Activated CD8-positive, alpha-beta T cell treated with anti-CD3 and anti-CD28 coated beads for 36 hours (primary cell): Measurements from ENCODE around the gene DLL1. TPM values are rescaled to one million over a fixed set of nuclear protein-coding genes. Genes with fewer than 3 reads are reported as not detected.

Experiments
- ATAC-seq: fragments of 200-7000 bp; cut with Tn5 transposase; one replicate; pipeline ENCODE4 v1.10.0; 2021; ENCODE audit warnings: mild to moderate bottlenecking, moderate library complexity
- CTCF ChIA-PET: fragments of 350-600 bp; sonication (Branson Sonifier 250); formaldehyde crosslinking; loops from one replicate; lab custom pipeline; 2021; ENCODE audit warnings: antibody characterized with exemption; lab: Charles Lee
- POLR2A ChIA-PET: fragments of 350-600 bp; sonication (Branson Sonifier 250); formaldehyde crosslinking; loops from one replicate; lab custom pipeline; 2021; ENCODE audit warnings: antibody characterized with exemption; lab: Charles Lee
- DNase-seq: peaks from one replicate; pipeline ENCODE4 v3.0.0-alpha.2; 2020
- H3K27ac Mint-ChIP-seq: one replicate; pipeline ENCODE4 v1.8.0; 2021; ENCODE audit warnings: mild to moderate bottlenecking, mixed read lengths
- H3K27me3 Mint-ChIP-seq: one replicate; pipeline ENCODE4 v1.8.0; 2021; ENCODE audit warnings: mixed read lengths
- H3K36me3 Mint-ChIP-seq: one replicate; pipeline ENCODE4 v1.8.0; 2021; ENCODE audit warnings: low read depth, mixed read lengths
- H3K4me1 Mint-ChIP-seq: one replicate; pipeline ENCODE4 v1.8.0; 2021; ENCODE audit warnings: low read depth, mixed read lengths
- H3K4me3 Mint-ChIP-seq: one replicate; pipeline ENCODE4 v1.8.0; 2021; ENCODE audit warnings: mild to moderate bottlenecking, moderate library complexity, mixed read lengths
- H3K9me3 Mint-ChIP-seq: one replicate; pipeline ENCODE4 v1.8.0; 2021; ENCODE audit warnings: mixed read lengths
- CTCF ChIP-seq: fragments of 200-600 bp; IDR thresholded peaks from one replicate; pipeline ENCODE4 v1.8.0; 2022; ENCODE audit warnings: antibody characterized with exemption, mild to moderate bottlenecking
- intact Hi-C: fragments of 100-400 bp; cut with micrococcal nuclease; formaldehyde crosslinking; loops from one replicate; pipeline ENCODE4 v1.10.0; 2022
- total RNA-seq, 2 experiments: library from RNA; stranded (reverse); gene quantifications; one replicate each; pipeline ENCODE4 v1.2.3, GENCODE V29; 2021

The DLL1 gene
- total RNA-seq, 2 experiments from 2014 or later, result 1.9 to 2.4 TPM

GRCh38 chr6:170248111-170248805 lies 42.6 kb downstream of the DLL1 start:
- ATAC-seq (no peak), DNase-seq (no peak)
- H3K27me3 Mint-ChIP-seq, result no peaks in the 10 kb centered on the region
- TF ChIP-seq CTCF, result no peak
- POLR2A ChIA-PET, result no interaction called here
- no peak overlapping the region for H3K27ac Mint-ChIP-seq
- no peak overlapping the region for H3K4me3 Mint-ChIP-seq
- CTCF ChIA-PET, result no interaction called here
- intact Hi-C loops, result no loop called here
- H3K9me3 Mint-ChIP-seq, result no peaks in the 10 kb centered on the region
- no peaks in the 10 kb centered on the region for H3K4me1 Mint-ChIP-seq
- H3K36me3 Mint-ChIP-seq, result no peaks in the 10 kb centered on the region

- no peak overlapping the region for H3K27ac Mint-ChIP-seq
- ATAC-seq (no peak), DNase-seq (no peak)
- no peaks in the 10 kb centered on the region for H3K9me3 Mint-ChIP-seq
- H3K4me1 Mint-ChIP-seq, result no peaks in the 10 kb centered on the region
- POLR2A ChIA-PET, result no interaction called here
- no peaks in the 10 kb centered on the region for H3K27me3 Mint-ChIP-seq
- H3K36me3 Mint-ChIP-seq, result no peaks in the 10 kb centered on the region
- CTCF ChIA-PET, result no interaction called here
- H3K4me3 Mint-ChIP-seq, result no peak overlapping the region
- intact Hi-C loops, result no loop called here
- TF ChIP-seq CTCF, result no peak
Measured at GRCh38 chr6:170247178-170247701, 43.6 kb downstream of the DLL1 start.

GRCh38 chr6:170245475-170245992 lies 45.3 kb downstream of the DLL1 start:
- Mint-ChIP-seq H3K9me3 (no peaks in the 10 kb centered on the region), H3K27me3 (no peaks in the 10 kb centered on the region), H3K4me1 (no peaks in the 10 kb centered on the region), H3K4me3 (no peak overlapping the region), H3K27ac (no peak overlapping the region), H3K36me3 (no peaks in the 10 kb centered on the region)
- DNase-seq (no peak), ATAC-seq (no peak)
- CTCF ChIA-PET, result no interaction called here
- intact Hi-C loops, result no loop called here
- POLR2A ChIA-PET, result no interaction called here
- no peak for TF ChIP-seq CTCF

GRCh38 chr6:170244721-170245474 lies 46.0 kb downstream of the DLL1 start:
- H3K36me3 Mint-ChIP-seq, result no peaks in the 10 kb centered on the region
- POLR2A ChIA-PET, result no interaction called here
- no peaks in the 10 kb centered on the region for H3K9me3 Mint-ChIP-seq
- H3K27me3 Mint-ChIP-seq, result no peaks in the 10 kb centered on the region
- no peak overlapping the region for H3K27ac Mint-ChIP-seq
- TF ChIP-seq CTCF, result no peak
- H3K4me3 Mint-ChIP-seq, result no peak overlapping the region
- intact Hi-C loops, result no loop called here
- CTCF ChIA-PET, result no interaction called here
- H3K4me1 Mint-ChIP-seq, result no peaks in the 10 kb centered on the region
- DNase-seq, result no peak
- no peak for ATAC-seq

- Mint-ChIP-seq H3K36me3 (no peaks in the 10 kb centered on the region), H3K27me3 (no peaks in the 10 kb centered on the region), H3K4me1 (no peaks in the 10 kb centered on the region), H3K9me3 (no peaks in the 10 kb centered on the region), H3K27ac (no peak overlapping the region), H3K4me3 (no peak overlapping the region)
- ATAC-seq, result no peak
- CTCF ChIA-PET, result no interaction called here
- TF ChIP-seq CTCF, result no peak
- intact Hi-C loops, result no loop called here
- POLR2A ChIA-PET, result no interaction called here
- DNase-seq, result no peak
Measured at GRCh38 chr6:170243791-170244291, 47.0 kb downstream of the DLL1 start.
